AG09309 (cell line): ENCODE measurements around the gene METTL22.

Experiments
- DNase-seq: peaks from one replicate; pipeline ENCODE4 v3.0.0-alpha.2; 2010; ENCODE audit warnings: low read depth
- H3K4me3 ChIP-seq: 2 replicates; pipeline ENCODE4 v1.5.1; 2011; ENCODE audit warnings: mild to moderate bottlenecking, low read depth, low read length, moderate library complexity; ENCODE audit not compliant: control insufficient read depth
- TF ChIP-seq, protein P1 (sequence below): IDR thresholded peaks from 2 replicates; pipeline ENCODE4 v1.5.1; 2011; ENCODE audit warnings: mild to moderate bottlenecking, low read depth, low read length, inconsistent platforms; ENCODE audit not compliant: insufficient read depth, control insufficient read depth; ENCODE audit errors: missing control alignments

Gene METTL22

DNA sequence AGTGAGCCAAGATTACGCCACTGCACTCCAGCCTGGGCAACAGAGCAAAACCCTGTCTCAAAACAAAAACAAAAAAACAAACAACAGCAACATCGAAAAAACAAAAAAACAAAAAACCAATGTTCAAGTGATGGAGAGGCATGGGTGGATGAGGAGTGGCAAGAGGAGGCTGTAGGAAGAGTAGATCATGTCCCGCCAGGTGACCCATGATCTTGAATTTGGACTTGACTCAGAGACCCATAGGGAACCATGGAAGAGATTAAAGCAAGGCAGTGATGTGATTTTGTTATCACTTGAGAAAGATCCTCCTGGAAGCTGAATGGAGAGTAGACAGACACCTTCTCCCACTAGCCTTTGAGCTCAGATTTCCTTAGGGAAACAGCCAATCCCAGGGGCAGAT, 64.1 kb downstream of the METTL22 start:
- TF ChIP-seq, protein P1, sequence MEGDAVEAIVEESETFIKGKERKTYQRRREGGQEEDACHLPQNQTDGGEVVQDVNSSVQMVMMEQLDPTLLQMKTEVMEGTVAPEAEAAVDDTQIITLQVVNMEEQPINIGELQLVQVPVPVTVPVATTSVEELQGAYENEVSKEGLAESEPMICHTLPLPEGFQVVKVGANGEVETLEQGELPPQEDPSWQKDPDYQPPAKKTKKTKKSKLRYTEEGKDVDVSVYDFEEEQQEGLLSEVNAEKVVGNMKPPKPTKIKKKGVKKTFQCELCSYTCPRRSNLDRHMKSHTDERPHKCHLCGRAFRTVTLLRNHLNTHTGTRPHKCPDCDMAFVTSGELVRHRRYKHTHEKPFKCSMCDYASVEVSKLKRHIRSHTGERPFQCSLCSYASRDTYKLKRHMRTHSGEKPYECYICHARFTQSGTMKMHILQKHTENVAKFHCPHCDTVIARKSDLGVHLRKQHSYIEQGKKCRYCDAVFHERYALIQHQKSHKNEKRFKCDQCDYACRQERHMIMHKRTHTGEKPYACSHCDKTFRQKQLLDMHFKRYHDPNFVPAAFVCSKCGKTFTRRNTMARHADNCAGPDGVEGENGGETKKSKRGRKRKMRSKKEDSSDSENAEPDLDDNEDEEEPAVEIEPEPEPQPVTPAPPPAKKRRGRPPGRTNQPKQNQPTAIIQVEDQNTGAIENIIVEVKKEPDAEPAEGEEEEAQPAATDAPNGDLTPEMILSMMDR, result no peak
- no peak for DNase-seq
- no peak overlapping the region for H3K4me3 ChIP-seq

DNA sequence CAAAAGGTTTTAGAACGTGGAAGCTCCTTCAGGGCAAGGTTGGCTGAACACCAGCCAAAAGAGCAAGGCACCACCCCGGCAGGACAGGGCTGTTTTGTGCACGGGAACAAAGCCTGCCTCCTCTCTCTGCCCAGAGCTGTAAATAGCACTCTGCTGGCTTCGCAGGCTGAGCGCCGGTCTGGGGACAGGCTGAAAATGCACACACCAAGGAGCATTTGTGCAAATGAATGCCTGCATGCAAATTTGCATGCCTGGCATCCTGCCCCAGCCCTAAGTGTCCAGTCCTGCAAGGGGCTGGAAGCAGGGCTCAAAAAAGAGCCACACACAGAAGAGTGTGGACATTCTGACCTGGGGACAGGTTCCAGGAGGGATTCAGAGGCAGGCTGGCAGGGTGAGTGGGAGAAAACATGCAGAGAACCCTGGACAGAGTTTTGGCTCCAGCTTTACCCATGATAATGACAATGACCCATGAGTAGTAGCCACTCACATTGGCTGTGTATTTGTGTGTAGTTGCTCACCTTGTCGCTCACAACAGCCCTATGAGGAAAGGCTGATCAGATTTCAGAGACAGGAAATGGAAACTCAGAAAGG, 64.6 kb downstream of the METTL22 start:
- DNase-seq, result no peak
- TF ChIP-seq, protein P1, result no peak
- no peak overlapping the region for H3K4me3 ChIP-seq

DNA sequence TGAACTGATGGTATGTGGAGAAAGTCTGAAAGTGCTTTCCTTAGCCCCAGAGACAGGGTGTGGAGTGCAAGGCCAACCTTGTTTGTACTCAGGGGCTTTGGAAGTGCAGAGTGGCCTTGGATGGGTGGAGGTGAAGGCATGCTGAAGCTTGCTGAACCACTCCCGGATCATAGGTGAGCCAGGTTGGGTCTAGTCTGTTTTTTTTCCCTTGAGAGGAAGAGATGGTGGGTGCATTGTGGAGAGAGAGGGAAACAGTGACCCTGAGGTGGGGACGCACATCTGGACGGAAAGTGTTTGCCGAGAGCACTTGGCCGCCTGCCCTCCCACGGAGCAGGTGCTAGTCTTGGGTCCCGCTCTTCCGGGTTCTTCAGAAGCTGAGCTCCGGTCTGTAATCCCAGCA, 65.4 kb downstream of the METTL22 start:
- DNase-seq, result no peak
- H3K4me3 ChIP-seq, result no peak overlapping the region
- TF ChIP-seq, protein P1, result no peak

DNA sequence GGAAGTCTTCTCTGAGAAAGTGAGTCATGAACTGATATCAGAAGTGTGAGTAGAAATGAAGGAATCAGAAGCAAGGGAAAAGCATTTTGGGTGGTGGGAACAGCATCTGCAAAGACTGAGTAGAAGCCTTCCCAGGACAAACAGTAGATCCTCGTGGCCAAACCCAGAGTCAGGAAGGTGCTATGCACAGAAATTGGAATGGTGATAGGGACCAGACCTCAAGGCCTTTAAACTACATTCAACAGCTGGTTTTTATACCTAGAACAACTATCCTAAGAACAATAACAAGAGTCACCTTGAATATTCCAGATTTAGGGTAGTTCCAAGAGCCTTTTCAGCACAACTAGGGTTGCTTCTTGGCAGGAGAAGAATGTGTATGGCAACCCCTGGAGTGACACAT, 68.2 kb downstream of the METTL22 start:
- H3K4me3 ChIP-seq, result no peak overlapping the region
- TF ChIP-seq, protein P1, result no peak
- no peak for DNase-seq

DNA sequence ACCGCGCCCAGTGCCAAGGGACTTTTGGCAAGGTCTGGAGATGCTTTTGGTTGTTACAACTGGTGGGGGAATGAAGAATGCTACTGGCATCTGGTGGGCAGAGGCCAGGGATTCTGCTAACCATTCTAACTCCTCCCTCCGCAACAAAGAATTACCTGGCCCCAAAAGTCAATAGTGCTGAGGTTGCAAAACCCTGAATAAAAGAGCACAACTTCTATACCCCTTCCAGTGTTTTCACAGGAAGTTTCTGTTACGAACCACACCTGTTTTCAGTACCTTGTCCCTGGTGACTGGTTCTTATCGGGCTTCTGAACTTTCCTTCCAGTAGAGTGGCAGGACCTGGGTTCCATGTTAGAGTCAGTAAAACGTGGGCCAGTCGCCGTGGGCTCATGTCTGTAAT, 70.2 kb downstream of the METTL22 start:
- no peak for DNase-seq
- TF ChIP-seq, protein P1, result no peak
- no peak overlapping the region for H3K4me3 ChIP-seq

DNA sequence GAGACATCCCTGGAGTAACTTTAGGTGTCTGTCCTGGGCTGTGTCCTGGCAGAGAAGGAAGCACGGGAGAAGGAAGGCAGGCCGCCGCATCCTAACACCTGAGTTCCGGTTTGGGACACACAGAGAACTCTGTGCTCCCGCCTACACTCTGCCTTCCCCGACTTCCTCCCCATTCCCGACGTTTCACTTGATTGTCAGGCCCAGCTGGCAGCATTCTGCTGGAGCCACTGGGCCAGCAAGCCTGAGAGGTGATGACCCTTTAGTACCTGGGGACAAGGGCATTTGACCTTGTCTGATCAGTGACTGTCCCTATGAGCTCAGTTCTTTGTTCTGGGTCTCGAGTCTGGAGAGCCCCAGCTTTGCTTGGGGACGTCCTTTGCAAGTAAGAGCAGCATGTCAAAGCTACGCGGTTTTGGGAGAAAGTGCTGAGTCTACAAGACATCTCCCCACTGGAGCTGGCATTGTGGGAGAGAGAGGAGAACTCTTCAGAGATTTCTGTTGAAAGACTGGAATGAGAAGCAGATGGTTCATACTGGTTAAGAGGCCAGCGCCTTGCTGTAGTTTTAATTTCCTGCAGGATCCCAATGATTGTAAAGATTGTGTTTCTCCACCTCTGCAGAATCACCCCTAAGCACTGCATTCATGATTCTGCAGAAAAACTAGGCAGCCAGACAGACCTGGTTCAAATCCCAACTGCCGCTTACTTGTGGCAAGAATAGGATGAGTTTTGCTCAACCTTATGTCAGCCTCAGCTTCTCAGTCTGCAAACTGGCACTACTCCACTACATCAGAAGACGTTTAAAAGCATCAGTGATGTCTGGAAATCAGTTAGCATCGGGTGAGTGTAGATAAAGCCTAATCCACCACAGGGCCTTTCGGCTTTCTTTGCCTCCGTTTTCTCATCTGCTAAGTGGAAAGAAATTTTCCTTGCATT, 73.6 kb downstream of the METTL22 start:
- TF ChIP-seq, protein P1, result no peak
- H3K4me3 ChIP-seq, result no peak overlapping the region
- no peak for DNase-seq
